Measurements from ENCODE around the gene AXL.
A peak's percentile ranks its signal among the peaks of the same experiment; 100 is the strongest.
"Not testable (repeated sequence)": the region's sequence is repeated elsewhere in the genome, so short reads cannot be mapped to it uniquely, and the experiment has no call there.

AXL gene

DNA sequence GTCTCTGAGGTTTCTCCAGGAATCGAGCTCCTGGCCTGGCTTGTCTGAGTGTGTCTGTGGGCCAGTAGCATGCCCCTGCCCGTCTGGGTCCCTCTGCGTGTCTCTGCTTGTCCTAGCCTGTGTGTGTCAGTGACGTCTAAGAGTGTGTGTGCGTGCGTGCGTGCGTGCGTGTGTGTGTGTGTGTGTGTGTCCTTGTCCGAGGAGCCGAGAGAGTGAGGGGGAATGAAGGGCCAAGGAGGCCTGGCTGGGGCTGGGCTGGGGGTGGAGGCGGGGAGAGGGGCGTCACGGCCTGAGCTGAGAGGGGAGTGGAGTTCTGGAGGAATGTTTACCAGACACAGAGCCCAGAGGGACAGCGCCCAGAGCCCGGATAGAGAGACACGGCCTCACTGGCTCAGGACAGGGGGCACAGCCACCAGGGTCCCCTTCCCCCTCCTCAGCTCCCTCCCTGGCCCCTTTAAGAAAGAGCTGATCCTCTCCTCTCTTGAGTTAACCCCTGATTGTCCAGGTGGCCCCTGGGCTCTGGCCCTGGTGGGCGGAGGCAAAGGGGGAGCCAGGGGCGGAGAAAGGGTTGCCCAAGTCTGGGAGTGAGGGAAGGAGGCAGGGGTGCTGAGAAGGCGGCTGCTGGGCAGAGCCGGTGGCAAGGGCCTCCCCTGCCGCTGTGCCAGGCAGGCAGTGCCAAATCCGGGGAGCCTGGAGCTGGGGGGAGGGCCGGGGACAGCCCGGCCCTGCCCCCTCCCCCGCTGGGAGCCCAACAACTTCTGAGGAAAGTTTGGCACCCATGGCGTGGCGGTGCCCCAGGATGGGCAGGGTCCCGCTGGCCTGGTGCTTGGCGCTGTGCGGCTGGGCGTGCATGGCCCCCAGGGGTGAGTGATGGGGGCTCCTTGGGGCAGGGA is at the start of gene AXL:
TSS of gene AXL (plus strand) at position 609 of the 893 bp plus-strand sequence. CDS start at position 779, 170 bp downstream.
- no peak for DNase-seq

DNA sequence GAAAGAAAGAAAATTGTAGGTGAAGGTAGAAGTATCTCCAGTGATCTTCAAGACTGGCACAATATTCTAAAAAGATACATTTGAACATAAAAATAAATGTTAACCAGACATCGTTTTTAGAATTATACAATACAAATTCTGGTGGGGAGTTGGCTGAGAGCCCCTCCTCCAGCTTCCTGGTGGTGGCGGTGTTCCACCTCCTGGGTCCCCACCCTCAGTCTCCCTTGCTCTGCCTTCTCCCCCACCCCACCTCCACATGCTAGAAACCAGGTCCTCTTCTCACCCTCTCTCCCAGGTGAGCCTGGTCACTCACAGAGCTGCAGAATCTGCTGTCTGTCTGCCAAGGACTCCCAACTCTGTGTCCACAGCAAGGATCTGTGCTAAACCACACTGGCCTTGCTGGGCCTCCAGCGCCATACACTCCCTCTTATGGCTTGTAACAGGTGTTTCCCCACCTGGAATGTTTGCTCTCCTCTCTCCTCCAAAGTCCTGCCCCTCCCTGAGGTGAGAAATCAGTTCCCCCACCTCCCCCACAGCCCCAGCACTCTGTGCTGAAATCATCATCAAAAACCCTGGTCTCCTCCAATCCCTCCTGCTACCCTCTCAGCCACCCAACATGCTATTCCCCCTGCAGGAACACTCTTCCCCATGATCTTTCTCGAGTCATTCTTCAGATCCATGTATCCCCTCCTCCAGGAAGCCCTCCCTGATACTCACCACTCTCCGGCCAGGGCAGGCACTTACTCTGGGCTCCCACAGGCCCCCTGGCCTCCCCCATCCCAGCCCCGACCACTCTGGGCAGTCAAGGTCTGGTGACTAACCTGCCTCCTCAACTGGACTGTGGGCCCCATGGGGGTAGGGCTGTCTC is 46.5 kb upstream of the AXL start:
- no peak for DNase-seq

DNA sequence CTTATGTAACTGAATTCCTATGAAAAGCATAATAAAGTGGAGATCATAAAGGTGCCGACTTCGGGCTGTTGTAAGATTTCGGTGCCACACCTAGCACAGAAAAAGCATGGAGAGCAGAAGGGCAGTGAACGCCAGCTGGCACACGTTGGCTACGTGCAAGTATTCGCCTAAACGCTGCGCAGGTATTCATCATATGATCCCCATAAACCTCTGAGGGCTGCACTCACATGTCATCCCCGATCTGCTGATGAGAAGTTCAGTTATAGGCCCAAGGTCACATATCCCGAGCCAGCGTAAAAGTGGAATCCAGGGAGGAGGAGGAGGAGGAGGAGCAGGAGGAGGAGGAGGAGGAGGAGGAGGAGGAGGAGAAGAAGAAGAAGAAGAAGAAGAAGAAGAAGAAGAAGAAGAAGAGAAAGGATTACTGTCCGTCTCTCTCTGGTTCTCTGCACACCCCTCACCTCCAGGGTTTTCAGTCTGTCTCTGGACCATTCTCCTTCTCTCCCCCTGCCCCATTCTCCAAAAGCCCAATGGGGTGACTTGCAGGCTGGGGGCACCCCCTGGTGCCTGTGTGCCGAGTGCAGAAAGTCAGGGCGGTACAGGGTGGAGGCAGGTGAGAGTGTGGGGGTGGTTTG is 44.6 kb upstream of the AXL start:
- DNase-seq, result no peak

DNA sequence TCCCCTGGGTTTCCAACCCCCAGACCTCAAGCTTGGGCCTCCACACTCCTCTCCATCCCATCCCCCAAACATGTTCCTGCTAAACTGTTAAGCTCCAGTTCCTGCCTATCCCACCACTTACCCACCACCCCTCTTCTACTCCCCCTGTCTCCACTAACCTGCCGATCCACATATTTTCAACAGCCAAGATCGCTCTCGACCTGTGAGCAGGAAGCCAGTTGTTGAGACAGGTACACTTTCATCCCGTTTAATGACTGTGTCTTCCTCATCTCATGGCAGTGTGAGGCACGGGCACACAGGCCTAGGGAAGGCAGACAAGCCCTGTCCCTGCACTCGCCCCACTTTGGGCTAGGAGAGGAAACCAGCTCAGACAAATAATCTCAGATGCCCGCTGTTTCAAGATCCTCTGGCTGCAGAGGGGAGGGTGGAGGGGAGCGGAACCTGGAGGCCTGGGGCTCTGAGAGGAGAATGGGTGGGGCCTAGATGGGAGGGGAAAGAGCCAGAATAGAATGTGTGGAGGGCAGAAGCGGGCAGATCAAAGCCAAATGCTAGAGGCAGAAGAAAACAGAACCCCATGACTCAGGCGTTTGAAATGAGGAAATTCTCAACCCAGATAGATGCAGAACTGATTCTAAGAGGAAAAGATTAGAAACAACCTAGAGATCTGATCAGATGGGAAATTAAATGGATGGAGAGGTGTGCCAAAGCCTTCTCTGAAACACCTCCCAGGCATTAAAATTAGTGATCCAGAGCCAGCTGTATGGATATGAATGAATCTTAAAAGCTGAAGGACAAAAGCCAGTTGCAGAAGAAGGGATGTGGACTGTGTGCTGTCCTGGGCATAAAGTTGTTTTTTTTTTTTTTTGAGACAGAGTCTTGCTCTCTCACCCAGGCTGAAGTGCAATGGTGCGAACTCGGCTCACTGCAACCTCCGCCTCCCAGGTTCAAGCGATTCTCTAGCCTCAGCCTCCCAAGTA is 42.9 kb upstream of the AXL start:
- no peak for DNase-seq

DNA sequence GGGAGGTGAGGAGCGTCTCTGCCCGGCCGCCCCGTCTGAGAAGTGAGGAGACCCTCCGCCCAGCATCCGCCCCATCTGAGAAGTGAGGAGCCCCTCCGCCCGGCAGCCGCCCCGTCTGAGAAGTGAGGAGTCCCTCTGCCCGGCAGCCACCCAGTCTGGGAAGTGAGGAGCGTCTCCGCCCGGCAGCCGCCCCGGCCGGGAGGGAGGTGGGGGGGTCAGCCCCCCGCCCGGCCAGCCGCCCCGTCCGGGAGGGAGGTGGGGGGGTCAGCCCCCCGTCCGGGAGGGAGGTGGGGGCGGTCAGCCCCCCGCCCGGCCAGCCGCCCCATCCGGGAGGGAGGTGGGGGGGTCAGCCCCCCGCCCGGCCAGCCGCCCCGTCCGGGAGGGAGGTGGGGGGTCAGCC is 38.9 kb upstream of the AXL start:
- not testable (repeated sequence) for DNase-seq

DNA sequence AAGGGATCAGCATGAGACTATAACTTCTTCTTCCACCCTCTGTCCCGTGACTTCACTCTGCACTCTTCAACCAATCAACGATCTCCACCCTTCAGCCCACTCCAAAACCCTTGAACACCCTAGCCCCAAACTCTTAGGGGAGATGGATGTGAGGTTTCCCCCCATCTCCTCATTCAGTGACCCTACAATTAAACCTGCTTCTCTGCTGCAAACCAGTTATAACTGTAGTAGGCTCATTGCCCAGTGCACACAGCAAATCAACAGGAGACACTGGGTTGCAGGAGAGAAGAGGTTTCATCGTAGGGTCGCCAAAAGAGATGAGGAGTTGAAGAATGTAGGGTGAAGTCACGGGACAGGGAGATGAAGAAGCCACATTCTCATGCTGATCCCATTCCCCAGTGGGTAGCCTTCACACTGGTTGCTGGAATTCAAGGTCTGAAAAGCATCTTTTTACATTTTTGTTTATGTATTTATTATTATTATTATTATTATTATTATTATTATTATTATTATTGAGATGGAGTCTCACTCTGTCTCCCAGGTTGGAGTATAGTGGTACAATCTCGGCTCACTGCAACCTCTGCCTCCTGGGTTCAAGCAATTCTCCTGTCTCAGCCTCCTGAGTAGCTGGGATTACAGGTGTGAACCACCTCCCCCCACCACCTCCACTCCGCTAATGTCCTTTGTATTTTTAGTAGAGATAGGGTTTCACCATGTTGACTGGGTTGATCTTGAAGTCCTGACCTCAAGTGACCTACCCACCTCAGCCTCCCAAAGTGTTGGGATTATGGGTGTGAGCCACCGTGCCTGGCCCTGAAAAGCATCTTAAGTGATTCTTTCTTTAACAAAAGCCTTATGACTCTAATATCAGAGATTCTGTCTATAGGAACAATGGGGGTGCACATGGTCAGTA is 31.8 kb upstream of the AXL start:
- DNase-seq, result no peak

DNA sequence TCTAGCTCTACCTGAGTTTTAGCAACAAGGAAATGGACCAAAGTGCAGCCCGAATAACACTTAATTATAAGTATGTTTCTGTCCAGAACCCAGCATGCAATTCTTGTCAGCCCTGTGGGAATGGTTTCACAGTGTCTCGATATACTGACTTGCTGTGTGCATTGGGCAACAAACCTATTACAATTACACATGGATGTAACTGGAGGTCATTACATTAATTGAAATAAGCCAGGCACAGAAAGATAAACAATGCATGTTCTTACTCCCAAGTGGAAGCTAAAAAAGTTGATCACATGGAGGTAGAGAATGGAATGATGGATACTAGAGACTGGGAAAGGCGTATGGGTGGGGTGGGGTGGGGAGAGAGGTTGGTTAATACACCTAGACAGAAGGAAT is 31.1 kb upstream of the AXL start:
- no peak for DNase-seq

DNA sequence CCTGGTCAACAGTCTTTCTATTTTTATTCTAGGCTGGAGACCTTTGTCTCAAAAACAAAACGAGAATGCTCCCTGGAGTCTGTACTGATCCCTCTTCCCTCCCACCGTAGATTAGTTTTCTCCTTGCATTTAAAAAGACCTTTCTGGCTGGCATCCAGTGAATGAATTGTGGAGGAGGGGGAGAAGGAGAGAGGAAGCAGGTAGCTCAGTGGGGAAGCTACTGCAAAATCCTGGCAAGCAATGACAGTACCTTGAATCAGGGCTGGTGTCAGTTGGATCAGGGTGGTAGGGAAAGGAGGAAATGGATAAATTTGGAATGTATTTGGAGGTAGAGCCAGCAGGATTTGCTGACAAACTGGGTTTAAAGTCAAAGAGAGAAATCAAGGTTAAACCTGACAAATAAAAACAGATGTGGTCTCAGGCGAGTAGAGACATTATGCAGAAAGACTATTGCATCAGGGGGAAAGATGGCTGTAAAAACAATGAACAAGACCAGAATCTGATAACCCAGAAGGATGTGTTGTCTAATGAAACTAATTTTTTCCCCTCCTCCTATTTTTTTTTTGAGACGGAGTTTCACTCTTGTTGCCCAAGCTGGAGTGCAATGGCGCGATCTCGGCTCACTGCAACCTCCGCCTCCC is 29.5 kb upstream of the AXL start:
- no peak for DNase-seq

DNA sequence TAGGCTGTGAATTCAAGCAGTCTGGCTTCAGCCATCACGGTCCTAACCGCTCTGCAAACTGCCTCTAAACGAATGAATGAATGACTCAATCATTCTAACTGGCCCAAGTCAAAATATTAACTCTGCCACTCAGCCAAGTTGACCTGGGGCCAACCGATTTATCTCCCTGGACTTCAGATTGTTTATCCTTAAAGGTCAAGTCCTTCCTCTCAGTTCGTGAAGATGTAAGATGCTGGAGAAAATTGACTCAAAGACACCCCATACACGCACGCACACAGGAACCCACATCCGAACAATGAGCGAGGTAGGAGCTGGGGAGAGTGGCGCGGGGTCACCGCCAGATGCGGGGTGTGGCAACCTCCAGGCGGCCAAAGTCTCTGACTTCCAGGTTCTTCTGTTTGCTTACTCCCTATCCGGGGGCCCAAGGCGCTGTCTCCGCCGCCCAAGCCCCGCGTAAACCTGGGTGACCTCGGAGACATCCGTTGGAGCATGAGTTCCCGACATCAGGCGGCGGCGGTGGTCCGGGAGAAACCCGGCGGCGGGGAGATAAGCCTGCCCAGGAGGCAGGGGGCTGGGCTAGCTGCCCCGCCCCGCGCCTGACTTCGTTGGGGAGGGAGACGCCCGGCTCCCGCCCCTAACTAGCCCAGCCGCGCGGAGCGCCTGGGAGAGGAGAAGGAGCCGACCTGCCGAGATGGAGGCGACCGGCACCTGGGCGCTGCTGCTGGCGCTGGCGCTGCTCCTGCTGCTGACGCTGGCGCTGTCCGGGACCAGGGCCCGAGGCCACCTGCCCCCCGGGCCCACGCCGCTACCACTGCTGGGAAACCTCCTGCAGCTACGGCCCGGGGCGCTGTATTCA is 26.2 kb upstream of the AXL start, which contains the start of gene CYP2S1:
TSS of gene CYP2S1 (plus strand) at position 646 of the 856 bp plus-strand sequence. CDS start at position 692, 46 bp downstream.
- no peak for DNase-seq

DNA sequence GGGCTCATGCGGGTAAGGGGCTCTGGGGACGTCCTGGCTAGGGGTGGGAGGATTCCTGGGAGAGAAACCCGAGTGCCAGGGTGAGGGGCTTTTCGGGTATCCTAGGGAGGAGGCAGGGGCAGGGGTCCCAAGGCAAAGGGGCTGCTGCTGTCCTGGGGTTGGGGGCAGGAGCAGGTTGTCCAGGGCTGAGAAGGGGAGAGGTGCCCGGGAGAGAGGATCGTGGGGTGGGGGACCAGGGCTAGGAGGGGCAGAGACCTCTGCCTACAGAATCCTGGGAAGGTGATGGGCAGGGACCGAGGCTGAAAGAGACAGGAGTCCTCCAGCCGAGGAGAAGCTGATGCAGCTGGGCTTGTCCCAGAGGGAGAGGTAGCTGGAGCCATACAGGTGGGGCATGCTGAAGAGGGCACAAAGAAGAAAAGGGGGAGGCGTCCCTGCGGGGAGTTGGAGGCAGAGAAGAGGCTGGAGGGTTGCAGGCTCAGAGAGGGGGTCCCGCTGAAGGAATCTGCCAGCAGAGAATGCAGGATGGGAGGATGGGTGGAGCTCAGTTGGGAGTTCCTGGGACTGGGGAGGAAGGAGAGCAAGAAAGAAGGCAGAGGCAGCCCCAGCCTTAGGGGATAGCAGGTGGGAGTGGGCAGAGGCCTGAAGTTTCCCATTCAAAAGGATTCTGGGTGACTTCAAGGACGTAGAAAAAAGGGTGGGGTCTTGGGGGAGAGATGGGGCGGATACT is 25.4 kb upstream of the AXL start:
- DNase-seq, result no peak

DNA sequence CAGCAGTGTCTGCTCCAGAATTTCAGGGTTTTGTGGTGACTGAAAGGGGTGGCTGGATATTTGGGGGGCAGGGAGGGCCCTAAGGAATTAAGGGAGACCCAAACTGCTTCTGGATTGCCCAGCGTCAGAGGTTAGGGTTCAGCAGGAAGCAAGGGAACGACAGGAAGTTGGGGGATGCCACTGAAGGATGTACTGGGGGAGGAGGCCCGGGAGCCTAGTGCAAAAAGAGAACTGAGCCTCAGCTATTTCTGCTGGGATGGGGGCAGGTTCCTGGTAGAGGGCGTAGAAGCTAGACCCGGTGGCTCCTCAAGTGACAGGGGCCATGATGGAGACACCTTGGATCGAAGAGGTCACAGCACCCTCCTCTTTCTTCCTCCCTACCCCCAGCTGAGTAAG is 24.9 kb upstream of the AXL start:
- DNase-seq, result no peak

DNA sequence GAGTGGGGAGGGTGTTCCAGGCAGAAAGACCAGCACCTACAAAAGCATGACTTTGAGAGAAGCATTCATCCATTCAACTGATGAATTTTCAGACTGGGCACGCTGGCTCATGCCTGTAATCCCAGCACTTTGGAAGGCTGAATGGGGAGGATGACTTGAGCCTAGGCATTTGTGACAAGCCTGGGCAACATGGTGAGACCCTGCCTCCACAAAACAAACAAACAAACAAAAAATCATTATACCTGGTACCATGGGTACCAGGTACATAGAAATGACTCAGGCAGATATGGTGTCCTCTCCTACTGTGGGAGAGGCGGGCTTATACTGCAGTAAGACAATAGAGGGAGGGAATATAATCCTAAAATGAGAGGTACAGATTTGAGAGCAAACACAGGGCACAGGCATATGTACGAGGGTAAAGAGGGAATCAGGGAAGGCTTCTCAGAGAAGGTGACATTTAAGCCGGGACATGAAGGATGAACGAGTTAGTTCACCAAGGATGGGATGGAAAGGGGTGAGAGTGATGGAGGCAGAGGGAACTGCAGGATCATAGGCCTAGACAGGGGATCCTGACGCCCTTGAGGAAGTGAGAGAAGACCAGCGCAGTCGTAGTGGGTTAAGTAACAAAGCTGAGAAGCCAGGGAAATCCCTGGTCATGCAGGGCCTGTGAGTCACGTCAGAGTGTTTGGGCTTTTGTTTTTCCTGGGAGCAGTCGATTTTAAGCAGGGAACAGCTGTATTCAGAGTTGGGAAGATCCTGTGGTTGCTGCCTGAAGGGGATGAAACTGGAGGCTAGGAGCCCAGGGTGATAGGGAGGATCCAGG is 23.1 kb upstream of the AXL start:
- no peak for DNase-seq

DNA sequence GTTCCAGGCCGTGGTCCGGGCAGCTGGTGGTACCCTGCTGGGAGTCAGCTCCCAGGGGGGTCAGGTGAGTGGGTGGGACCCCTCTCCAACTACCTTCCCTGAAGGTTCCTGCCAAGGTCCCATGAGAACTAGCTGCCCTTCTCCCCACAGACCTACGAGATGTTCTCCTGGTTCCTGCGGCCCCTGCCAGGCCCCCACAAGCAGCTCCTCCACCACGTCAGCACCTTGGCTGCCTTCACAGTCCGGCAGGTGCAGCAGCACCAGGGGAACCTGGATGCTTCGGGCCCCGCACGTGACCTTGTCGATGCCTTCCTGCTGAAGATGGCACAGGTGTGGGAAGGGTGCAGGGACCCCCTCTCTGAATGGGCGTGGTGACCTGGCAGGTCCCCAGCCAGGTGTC is 20.5 kb upstream of the AXL start:
- DNase-seq, result no peak

DNA sequence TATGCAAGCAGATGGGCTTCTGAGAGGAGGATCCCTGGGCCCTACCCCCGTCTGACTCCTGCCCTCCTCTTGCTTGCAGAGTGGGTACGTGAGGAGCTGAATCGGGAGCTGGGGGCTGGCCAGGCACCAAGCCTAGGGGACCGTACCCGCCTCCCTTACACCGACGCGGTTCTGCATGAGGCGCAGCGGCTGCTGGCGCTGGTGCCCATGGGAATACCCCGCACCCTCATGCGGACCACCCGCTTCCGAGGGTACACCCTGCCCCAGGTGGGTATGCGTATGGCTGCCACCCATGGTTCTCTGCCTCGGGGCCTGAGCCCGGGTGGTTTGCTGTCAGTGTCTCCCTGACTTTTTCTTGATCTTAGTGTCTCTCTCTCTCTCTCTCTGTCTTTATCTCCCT is 15.7 kb upstream of the AXL start:
- no peak for DNase-seq

DNA sequence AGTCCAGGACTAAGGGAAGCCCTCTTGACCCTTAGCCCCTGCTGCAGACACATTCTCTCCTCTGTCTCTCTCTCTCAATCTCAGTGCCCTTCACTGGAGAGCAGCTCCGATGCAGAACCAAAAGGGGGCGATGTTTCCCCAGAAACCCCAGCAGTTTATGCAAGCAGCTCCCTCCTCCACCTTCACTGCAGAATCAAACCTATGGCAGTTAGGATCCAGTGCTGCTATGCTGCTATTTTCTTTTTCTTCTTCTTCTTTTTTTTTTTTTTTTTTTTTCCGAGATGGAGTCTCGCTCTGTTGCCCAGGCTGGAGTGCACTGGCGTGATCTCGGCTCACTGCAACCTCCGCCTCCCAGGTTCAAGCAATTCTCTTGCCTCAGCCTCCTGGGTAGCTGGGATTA is 14.7 kb upstream of the AXL start:
- peak; percentile 63 for DNase-seq

DNA sequence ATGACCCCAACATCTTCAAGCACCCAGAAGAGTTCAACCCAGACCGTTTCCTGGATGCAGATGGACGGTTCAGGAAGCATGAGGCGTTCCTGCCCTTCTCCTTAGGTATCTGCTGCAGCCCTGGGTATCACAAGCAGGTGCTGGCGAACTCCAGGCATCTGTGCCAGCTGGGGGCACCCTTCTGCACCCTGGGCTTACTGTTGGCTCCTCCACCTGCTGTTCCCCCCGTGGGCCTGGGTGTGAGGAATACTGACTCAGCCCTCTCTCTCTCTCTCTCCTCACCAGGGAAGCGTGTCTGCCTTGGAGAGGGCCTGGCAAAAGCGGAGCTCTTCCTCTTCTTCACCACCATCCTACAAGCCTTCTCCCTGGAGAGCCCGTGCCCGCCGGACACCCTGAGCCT is 13.0 kb upstream of the AXL start:
- DNase-seq, result no peak

DNA sequence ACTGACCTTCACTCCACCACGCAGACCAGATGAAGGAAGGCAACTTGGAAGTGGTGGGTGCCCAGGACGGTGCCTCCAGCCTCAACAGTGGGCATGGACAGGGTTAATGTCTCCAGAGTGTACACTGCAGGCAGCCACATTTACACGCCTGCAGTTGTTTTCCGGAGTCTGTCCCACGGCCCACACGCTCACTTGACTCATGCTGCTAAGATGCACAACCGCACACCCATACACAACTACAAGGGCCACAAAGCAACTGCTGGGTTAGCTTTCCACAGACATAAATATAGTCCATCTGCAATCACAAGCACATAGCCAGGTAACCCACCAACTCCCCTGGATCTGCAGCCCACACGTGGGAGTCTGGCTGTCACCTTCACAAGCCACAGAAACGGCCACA is 12.6 kb upstream of the AXL start:
- no peak for DNase-seq
